ENCODE results near the gene C1S.
A peak's percentile ranks its signal among the peaks of the same experiment; 100 is the strongest.
"Not testable (repeated sequence)": the region's sequence is repeated elsewhere in the genome, so short reads cannot be mapped to it uniquely, and the experiment has no call there.

C1S gene

DNA sequence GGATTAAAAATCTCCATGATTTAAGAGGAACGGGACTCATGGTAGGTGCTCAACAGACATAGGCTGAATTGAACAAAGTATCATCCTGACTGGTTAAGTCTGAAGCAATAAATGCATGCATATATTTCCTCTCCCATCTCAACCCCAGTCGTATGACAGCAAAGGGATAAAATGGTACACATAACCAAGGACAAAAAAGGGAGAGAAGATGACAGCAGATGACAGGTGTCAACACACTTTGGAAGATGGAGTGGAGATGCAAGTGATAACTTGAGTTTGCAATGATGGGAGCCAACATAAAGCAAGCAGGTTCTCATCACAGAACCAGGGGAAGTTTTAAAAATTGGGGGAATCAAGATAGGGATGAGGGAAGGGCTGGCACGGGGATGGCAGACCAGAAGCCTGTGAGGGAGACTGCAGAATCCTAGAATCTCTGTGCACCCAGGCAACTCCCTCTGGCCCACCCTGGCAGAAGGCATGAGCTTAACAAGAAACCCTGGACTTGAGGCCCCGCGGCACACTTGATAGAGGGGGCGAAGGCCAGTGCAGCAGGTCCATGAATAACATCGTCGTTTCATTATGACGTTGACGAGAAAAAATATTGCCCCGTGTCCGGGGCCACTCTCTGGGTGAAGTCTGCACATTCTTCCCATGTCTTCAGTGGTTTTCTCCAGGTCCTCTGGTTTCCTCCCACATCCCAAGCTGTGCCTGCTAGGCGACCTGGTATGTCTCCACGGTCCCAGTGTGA, 43.5 kb downstream of the C1S start:
- DNase-seq (ENCODE audit: low spot score) = no peak

DNA sequence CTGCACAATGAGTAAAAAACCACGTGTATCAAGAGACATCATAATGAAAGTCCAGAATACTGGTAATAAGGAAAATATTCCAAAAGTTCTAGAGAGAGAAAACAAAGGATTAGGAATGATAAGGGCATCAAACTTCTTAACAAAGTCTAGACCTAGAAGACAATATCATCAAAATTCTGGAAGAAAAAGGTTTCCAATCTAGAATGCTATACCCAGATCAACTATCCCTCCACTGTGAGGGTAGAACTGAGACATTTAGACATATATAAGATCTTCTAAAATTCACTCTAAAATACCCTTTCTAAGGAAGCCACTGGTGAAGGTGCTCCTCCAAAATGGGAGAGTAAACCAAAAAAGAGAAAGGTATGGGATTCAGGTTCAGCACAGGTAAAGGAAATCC, 45.6 kb downstream of the C1S start:
- no peak for DNase-seq (ENCODE audit: low spot score)

DNA sequence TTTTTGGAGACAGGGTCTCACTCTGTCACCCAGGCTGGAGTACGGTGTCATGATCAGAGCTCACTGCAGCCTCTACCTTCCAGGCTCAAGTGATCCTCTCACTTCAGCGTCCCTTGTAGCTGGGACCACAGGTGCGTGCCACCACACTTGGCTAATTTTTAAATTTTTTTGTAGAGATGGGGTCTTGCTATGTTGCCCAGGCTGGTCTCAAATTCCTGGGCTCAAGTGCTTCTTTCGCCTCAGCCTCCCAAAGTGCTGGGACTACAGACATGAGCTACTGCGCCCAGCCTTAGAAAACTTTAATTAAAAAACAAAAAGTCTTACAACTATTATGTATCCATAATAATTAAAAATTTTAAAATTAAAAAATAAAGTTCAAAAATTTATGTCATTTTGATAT, 46.7 kb downstream of the C1S start:
- DNase-seq (ENCODE audit: low spot score) = not testable (repeated sequence)

DNA sequence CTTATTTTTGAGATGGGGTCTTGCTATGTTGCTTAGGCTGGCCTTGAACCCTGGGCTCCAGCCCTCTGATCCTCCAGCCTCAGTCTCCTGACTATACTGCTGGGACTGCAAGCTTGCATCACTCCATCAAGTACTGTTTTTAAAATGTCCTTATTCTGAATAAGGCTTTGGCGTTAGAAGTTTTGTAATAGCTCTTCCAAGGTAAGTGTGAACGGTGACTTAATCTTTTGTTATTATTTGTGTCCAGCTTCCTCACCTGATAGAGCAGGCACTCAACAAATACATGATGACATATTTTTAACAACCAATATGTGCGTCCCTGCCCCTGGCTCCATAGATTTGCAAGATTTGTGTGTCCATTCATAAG, 47.1 kb downstream of the C1S start:
- no peak for DNase-seq (ENCODE audit: low spot score)

DNA sequence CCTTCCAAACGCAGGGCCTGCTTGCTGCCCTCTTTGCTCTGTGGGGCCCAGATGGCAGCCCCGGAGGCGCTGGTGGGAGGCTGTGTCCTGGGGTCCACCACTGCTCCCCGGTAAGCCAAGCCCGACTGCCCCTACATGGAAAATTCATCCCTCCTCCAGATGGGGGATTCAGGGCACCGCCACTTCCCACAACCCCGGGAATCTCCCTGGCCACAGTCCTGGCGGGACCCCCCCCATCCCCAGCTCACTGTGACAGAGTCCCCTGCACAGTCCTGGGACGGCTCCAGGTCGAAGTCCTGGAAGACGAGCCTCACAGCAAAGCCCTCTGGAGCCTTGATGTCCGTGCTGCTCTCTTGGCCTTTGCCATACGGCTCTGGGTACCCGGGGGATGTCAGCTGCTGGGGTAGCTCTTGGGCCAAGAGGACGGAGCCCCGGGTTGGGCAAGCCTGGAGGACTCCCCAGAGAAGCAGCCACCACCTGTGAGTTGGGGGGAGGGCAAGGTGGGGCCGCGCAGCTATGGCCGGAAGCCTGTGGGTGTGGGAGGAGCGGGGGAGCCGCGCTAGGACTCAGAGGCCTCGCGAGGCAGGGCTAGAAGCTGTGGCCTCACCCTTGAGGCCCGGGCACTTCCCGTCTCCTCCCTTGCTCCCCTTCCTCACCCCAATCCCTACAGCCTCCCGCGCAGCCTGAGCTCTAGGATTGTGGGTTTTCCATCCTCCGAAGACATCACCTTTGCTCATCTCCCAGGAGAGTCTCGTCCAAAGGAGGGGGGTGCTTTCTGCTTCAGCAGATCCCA, 47.7 kb downstream of the C1S start:
- DNase-seq (ENCODE audit: low spot score) = peak; percentile 75

DNA sequence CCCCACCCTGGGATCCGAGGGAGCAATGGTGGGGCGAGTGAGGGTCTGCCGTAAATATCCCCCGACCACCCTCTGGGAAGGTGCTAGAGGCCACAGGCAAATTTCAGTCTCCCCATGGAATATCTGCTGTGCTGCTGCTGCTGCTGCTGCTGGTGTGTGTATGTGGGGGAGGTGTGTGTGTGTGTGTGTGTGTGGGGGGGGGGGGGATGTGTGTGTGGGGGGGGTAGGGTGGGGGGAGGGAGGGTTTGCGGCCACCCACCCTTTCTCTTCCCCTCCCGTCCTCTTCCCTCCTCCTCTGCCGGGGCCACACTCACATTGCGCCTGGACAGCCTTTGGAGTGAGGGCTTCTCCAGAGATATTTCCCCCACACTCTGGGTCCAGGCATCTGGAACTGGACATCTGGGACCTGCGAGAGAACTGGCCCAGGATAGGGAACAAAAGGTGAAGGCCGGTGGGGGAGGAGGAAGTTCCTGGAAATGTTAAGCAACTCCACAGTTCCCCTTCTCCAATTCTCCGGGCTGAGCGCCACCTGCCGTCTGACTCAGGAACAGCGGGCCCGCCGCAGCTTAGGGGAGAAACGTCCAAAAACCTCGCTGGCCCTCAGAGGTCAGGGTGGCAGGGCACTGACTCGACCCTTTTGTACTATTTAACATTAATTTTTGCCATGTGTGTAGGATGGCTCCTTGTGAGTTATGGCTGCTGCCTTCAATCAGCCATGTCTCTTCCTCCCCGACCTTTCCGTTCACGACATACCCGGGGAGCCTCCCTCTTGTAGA, 48.5 kb downstream of the C1S start, which contains the start of gene C1RL:
Gene C1RL (minus strand): TSS at position 419 of the 776 bp plus-strand sequence. CDS start 34 bp downstream, at position 385.
- DNase-seq (ENCODE audit: low spot score) = peak; percentile 81

DNA sequence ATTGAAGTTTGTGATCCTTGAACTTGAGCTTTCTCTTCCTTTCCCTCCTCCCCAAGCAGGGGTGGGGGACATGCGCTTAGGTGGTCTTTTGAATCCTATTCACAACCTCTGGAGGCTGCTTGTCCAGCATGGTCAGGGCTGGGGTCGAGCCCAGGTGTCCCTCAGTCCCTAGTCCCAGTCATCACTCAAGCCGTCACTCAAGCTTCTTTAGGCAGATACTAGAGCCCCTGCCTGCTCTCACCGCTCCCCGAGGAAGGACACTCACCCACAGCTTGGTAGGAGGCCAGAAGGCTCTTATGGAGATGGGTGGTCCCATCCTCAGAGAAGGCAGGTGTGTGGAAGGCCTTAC, 49.0 kb downstream of the C1S start:
- no peak for DNase-seq (ENCODE audit: low spot score)

DNA sequence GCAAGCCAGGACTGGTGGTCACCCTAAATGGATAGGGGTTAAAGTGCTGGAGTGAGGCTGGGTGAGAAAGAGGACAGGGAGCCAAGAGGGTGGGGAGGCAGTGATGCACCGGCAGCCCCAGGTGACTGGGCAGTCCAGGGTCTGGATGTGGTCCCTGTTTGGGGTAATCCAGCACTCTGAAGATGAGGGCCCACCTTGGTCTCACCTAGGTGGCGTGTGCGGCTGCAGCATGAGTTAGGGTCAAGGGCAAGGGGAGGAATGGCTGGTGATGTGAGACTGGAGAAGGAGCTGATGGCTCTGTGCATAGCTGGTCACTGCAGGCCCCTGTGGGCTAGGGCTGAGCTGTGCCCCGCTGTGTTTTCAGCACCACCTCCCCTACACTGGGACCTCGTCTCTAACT, 50.1 kb downstream of the C1S start:
- DNase-seq (ENCODE audit: low spot score) = no peak

DNA sequence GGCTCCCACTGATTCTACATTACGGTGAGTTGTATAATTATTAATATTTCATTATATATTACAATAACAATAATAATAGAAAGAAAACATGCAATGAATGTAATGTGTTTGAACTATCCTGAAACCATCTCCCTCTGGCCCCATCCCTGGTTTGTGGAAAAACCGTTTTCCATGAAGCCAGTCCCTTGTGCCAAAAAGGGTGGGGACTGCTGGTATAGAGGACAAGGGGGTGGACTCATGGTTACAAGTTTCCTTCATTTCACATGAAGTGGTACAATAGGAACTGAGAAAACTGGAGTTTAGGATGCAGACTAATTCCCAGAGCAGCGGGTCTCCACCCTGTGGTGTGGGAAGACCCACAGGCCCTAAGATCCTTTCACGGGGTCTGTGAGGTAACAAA, 51.5 kb downstream of the C1S start:
- DNase-seq (ENCODE audit: low spot score) = no peak

DNA sequence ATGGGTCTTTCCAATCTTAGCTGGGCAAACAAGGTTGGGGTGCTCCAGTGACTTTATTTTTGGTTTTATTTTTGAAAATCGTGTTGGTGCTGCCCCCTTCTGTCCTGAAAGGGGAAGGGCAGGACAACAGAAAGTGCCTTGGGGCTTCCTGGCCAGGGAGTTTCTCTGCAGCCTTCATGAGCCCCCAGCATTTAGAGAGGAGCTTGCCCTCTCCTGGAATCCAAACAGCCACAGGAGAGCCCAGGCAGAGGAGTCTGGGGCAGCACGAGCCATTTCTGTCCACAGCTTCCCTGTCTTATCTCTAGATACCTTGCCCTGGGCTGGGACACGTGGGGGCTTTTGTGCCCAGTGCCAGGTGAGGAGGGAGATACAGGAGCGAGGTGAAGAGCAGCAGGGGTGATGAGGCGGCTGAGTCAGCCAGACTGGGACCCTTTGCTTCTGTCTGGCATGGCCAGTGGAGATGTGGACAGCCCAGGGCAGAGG, 52.9 kb downstream of the C1S start:
- peak; percentile 73 for DNase-seq (ENCODE audit: low spot score)

DNA sequence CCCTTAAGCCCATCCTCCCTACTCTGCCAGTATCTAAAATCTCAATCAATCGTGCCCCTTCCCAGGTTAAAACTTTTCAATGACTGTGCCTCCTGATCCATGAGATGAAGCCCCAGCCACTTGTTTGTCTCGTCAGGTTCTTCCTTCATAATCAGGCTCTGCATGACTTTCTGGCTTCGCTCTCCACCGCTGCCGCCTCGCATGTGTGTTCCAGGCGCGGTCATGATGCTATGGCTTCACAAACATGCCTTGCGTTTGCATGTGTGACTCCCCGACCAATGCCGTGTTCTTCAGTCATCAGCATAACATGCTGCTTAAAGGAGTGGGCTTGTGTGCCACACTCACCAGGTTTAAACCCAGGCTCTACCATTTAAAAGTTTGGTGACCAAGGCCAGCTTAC, 53.5 kb downstream of the C1S start:
- no peak for DNase-seq (ENCODE audit: low spot score)

DNA sequence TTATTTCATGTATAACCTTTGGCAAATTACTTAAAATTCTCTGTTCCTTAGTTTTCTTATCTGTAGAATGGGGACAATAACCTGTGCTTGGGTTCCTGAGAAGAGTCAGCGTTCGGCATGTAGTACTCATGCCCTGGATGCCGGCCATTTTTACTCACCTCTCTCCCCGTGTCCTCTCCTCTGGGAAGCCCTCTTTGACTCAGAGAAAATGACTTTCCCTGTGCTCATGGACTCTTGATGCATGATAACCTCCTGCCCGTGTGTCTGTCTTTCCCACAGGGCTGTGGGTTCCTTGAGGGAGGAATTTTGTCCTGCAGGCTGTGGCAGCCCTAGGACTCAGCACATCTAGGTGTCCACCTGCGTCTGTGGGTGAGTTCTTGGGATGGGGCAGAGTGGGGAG, 54.3 kb downstream of the C1S start:
- DNase-seq (ENCODE audit: low spot score) = no peak

DNA sequence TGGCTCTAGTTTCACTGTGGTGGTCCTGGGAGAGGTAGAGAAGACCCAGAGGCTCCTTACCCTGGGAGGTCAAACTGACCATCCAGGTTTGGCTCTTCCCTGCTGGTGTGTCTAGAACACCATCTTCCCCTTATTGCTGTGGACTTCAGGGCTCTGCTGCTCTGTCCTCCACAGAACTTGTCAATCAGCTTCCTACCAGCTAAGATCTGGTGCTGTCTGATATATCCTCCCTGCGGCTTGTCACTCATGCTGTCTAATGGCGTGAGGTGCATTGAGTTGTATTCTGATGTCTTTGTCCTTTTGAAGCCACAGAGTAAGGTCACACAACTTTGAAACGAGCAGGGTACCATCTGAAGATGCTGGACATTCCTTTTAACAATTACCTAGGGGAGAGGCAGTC, 55.7 kb downstream of the C1S start:
- DNase-seq (ENCODE audit: low spot score) = no peak

DNA sequence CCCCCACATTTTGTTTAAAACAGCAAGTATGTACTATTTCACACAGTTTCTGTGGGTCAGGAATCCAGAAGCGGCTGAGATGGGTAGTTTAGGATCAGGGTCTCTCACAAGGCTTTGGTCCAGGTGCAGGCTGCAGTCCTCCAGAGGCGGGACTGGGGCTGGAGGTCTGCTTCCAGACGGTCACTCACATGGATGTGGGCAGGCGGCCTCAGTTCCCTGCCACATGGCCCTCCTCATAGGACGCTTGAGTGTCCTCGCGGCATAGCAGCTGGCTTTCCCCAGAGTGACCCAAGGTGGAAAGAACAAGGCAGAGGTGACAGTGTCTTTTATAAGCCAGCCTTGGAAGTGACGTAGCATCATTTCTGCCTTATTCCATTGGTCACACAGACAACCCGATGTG, 56.4 kb downstream of the C1S start:
- DNase-seq (ENCODE audit: low spot score) = no peak

DNA sequence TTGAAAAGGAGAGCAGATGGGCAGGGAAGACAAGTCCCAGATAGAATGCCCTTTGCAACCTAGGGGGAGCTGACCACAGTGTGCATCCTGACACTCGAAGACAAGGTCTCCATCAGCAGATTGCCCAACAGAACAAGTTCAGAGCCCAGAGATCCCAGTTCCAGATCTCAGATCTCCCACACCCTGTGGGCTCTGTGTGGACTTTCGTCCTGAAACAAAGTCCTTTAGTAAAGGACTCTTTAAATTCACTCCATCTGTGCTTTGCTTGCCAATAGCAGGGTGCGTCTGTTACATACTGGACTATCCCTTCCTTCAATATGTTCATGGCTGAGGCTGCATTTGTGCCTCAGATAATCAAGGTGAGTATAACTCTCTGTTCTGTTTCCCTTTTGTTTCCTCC, 57.2 kb downstream of the C1S start:
- no peak for DNase-seq (ENCODE audit: low spot score)

DNA sequence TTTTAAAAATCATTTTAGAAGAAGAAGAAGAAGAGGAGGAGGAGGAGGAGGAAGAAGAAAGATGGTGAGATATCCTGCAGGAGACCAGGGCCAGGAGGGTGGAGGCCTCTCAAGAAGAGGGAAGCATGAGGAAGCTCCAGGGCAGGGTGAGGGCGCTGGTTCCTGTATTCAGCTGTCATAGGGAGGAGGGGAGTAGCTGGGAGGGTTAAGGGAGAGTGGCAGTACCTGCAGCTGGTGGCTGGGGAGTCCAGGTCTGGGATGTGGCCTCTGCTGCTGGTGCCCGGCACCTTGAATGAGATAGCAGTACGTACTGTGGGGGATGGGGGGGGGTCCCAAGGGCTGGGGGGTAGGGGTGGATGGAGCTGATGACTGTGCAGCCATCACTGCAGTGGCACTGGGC, 58.4 kb downstream of the C1S start:
- no peak for DNase-seq (ENCODE audit: low spot score)

DNA sequence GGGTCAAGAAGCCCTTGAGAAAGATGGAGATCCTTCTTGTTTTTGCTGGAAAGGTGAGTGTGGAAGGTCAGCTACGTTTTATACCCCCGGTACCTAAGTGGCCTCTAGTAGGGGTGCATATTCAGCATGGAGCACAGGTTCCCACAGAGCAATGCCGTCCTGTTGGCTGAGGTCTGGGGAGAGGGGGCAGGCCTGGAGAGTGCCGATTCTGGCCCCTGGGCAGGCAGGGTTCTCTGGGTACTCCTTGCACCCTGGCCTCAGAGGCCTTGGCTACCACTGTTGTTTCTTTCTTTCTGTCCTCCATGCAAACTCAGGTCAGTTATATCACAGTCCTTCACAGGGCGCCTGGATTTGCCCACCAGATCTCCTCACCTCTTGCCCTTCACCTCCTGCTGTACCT, 59.6 kb downstream of the C1S start:
- no peak for DNase-seq (ENCODE audit: low spot score)
